ENCODE data around the gene TXNDC16.

DNA sequence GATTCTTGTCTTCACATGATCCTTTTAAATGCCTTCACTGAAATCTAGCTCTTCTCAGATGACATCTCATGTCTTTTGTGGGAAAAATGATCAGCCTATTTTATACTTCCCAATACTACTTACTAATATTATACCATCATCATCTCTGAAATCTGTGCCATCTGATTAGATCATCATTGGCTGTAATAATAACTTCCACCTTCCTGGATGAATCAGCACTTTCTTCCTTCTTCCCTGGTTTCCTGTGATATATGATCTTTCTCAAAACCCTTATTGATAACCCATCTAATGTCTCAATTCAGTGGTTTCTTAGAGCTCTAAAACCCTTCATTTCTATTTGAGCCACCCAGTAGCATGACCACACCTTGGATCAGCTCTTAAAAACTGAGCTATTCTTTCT, 31.2 kb upstream of the TXNDC16 start:
- TF ChIP-seq, protein P1, sequence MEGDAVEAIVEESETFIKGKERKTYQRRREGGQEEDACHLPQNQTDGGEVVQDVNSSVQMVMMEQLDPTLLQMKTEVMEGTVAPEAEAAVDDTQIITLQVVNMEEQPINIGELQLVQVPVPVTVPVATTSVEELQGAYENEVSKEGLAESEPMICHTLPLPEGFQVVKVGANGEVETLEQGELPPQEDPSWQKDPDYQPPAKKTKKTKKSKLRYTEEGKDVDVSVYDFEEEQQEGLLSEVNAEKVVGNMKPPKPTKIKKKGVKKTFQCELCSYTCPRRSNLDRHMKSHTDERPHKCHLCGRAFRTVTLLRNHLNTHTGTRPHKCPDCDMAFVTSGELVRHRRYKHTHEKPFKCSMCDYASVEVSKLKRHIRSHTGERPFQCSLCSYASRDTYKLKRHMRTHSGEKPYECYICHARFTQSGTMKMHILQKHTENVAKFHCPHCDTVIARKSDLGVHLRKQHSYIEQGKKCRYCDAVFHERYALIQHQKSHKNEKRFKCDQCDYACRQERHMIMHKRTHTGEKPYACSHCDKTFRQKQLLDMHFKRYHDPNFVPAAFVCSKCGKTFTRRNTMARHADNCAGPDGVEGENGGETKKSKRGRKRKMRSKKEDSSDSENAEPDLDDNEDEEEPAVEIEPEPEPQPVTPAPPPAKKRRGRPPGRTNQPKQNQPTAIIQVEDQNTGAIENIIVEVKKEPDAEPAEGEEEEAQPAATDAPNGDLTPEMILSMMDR (IDR thresholded peaks at IDR 0.05; ENCODE audit: extremely low read depth in 1 of 2, insufficient read depth in 1 of 2, low read depth in 1 of 2, low read length in 2 of 2): no peak
- TF ChIP-seq POLR2AphosphoS5 (IDR thresholded peaks at IDR 0.05; ENCODE audit: insufficient read depth, low read depth, low read length) (no peak), POLR2A (IDR thresholded peaks at IDR 0.05; ENCODE audit: low read depth, low read length) (no peak), EZH2 (IDR thresholded peaks at IDR 0.05; ENCODE audit: borderline replicate concordance, low read depth, low read length, severe bottlenecking) (no peak)
